Cardiac muscle cell (in vitro differentiated cells and primary cell): Measurements from ENCODE around the gene PPEF2. TPM values are rescaled to one million over a fixed set of nuclear protein-coding genes. Genes with fewer than 3 reads are reported as not detected.

Experiments
- DNase-seq, 2 donors: peaks; one replicate each; pipeline versions ENCODE4 v3.0.0 to v3.0.0-alpha.2; 2010 to 2017; ENCODE audit warnings: low read depth in 1 of 2, low spot score in 1 of 2
- H3K27ac ChIP-seq: fragments of 200-600 bp; sonication (generic); 2 replicates; pipeline ENCODE4 v1.5.1; 2016
- H3K27me3 ChIP-seq: fragments of 200-600 bp; sonication (generic); 2 replicates; pipeline ENCODE4 v1.6.0; 2016; ENCODE audit warnings: control low read depth
- H3K36me3 ChIP-seq: fragments of 200-600 bp; sonication (generic); 2 replicates; pipeline ENCODE4 v1.5.1; 2016; ENCODE audit warnings: control low read depth
- H3K4me1 ChIP-seq: fragments of 200-600 bp; sonication (generic); 2 replicates; pipeline ENCODE4 v1.8.1; 2017; ENCODE audit warnings: low read depth, mild to moderate bottlenecking, mixed run types
- H3K4me3 ChIP-seq: fragments of 200-600 bp; sonication (generic); 2 replicates; pipeline ENCODE4 v1.5.1; 2016; ENCODE audit warnings: mild to moderate bottlenecking
- H3K9me3 ChIP-seq: fragments of 200-600 bp; sonication (generic); 2 replicates; pipeline ENCODE4 v1.5.1; 2017; ENCODE audit warnings: low read depth, mild to moderate bottlenecking, control low read depth
- polyA plus RNA-seq: library from polyadenylated mRNA; unstranded; fragments of >200 nt; fragmentation: Nextera tagmentation; extraction: Ambion mirVana; gene quantifications from 2 replicates; pipeline ENCODE4 v1.2.1, GENCODE V29; 2016
- total RNA-seq: library from RNA; depleted of rRNA; stranded (reverse); fragments of >200 nt; gene quantifications from 2 replicates; pipeline ENCODE4 v1.2.3, GENCODE V29; 2016
- TF ChIP-seq, protein P1 (sequence below): IDR thresholded peaks from 2 replicates; pipeline ENCODE4 v1.5.1; 2012; ENCODE audit warnings: low read depth, mild to moderate bottlenecking, low read length

PPEF2 gene
- total and polyA plus RNA-seq, 2 experiments from 2014 or later = not detected

- Histone ChIP-seq H3K36me3 (no peaks in the 10 kb centered on the region), H3K27ac (no peak overlapping the region), H3K9me3 (no peaks in the 10 kb centered on the region), H3K4me3 (no peak overlapping the region), H3K27me3 (no peaks in the 10 kb centered on the region), H3K4me1 (no peaks in the 10 kb centered on the region)
- TF ChIP-seq, protein P1, sequence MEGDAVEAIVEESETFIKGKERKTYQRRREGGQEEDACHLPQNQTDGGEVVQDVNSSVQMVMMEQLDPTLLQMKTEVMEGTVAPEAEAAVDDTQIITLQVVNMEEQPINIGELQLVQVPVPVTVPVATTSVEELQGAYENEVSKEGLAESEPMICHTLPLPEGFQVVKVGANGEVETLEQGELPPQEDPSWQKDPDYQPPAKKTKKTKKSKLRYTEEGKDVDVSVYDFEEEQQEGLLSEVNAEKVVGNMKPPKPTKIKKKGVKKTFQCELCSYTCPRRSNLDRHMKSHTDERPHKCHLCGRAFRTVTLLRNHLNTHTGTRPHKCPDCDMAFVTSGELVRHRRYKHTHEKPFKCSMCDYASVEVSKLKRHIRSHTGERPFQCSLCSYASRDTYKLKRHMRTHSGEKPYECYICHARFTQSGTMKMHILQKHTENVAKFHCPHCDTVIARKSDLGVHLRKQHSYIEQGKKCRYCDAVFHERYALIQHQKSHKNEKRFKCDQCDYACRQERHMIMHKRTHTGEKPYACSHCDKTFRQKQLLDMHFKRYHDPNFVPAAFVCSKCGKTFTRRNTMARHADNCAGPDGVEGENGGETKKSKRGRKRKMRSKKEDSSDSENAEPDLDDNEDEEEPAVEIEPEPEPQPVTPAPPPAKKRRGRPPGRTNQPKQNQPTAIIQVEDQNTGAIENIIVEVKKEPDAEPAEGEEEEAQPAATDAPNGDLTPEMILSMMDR = no peak
- no peak for DNase-seq
Measured at GRCh38 chr4:75834095-75834771, 68.0 kb downstream of the PPEF2 start.

GRCh38 chr4:75831856-75832405 lies 70.3 kb downstream of the PPEF2 start:
- Histone ChIP-seq H3K4me1 (no peaks in the 10 kb centered on the region), H3K27me3 (no peaks in the 10 kb centered on the region), H3K27ac (no peak overlapping the region), H3K9me3 (no peaks in the 10 kb centered on the region), H3K36me3 (no peaks in the 10 kb centered on the region), H3K4me3 (no peak overlapping the region)
- no peak for DNase-seq
- TF ChIP-seq, protein P1 = no peak

DNA sequence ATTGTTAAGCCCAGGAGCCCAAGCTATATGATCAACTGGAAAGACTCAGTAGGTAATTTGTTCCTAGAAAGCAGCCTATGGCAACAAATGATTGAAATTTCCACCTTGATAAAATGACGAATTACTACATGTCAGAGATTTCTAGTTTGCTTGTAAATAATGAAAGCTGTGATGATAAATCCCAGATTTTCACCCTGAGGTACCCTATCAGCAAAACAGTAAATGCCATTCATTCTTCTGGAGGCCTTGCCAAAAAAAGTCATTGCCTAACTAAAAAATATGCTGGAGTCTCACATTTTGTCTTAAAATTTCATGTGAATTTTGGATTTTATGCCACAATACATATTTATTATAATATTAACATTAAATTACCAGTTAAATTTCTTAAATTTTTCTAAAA lies 71.3 kb downstream of the PPEF2 start:
- no peaks in the 10 kb centered on the region for H3K4me1 ChIP-seq
- H3K27ac ChIP-seq = no peak overlapping the region
- TF ChIP-seq, protein P1 = no peak
- H3K4me3 ChIP-seq = no peak overlapping the region
- no peaks in the 10 kb centered on the region for H3K27me3 ChIP-seq
- peak in 1 of 2 donors; percentile 64 for DNase-seq
- H3K9me3 ChIP-seq = no peaks in the 10 kb centered on the region
- H3K36me3 ChIP-seq = no peaks in the 10 kb centered on the region

DNA sequence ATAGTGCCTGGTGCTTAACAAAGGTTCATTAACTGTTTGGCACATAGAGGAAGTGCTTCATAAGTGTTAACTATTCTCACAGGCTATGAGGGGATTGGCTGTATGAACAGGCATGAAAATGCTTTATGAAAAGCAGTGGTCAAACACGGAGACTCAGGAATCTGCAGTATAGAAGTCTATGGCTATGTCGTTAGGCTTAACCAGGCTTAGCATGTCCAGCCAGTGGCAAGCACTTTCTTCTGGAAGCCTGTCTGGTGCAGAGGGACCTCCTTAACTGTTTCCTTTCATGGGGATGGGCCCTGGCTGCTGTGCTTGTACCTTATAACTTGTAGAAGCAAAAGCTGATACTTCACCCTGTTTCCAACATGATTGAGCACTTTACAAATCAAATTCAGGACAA lies 78.4 kb downstream of the PPEF2 start:
- TF ChIP-seq, protein P1 = no peak
- Histone ChIP-seq H3K36me3 (no peaks in the 10 kb centered on the region), H3K4me1 (no peaks in the 10 kb centered on the region), H3K4me3 (no peak overlapping the region), H3K27ac (no peak overlapping the region), H3K27me3 (no peaks in the 10 kb centered on the region), H3K9me3 (no peaks in the 10 kb centered on the region)
- DNase-seq = no peak

DNA sequence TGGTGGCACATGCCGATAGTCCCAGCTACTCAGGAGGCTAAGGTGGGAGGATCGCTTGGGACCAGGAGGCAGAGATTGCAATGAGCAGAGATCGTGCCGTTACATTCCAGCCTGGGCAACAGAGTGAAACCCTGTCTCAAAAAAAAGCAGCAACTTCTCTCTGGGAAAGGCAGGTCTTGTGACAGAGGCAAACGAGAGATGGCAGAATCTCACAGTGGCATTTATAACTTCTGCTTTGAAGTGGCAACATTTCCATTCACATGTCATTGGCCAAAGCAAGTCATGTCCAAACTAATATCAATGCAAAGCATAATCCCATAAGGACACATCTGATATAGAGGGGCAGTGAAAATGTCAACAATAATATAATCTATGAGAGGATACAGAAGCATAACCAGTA lies 79.8 kb downstream of the PPEF2 start:
- Histone ChIP-seq H3K9me3 (no peaks in the 10 kb centered on the region), H3K4me1 (no peaks in the 10 kb centered on the region), H3K27me3 (no peaks in the 10 kb centered on the region), H3K36me3 (no peaks in the 10 kb centered on the region), H3K4me3 (no peak overlapping the region), H3K27ac (no peak overlapping the region)
- TF ChIP-seq, protein P1 = no peak
- no peak for DNase-seq
